SU-DHL-6 (cell line): ENCODE measurements around the gene ANKRD45.
"Not testable (repeated sequence)": the region's sequence is repeated elsewhere in the genome, so short reads cannot be mapped to it uniquely, and the experiment has no call there.

ENCODE experiments used
- H2AFZ ChIP-seq: fragments of 200-600 bp; sonication (generic); 2 replicates; pipeline ENCODE4 v1.6.1; 2014; ENCODE audit warnings: low read depth, mild to moderate bottlenecking, moderate library complexity, mixed read lengths, antibody characterized with exemption, low read length; ENCODE audit not compliant: severe bottlenecking
- H3F3A ChIP-seq: fragments of 200-600 bp; shearing (Covaris generic); 2 replicates; pipeline ENCODE4 v1.6.0; 2016; ENCODE audit warnings: antibody characterized with exemption, mild to moderate bottlenecking; ENCODE audit not compliant: insufficient read depth
- H3K27ac ChIP-seq: fragments of 200-600 bp; sonication (generic); 2 replicates; pipeline ENCODE4 v1.5.1; 2016; ENCODE audit warnings: low read depth, mild to moderate bottlenecking, low read length, moderate library complexity, mixed read lengths
- H3K27me3 ChIP-seq: fragments of 200-600 bp; sonication (generic), shearing (Covaris generic); 2 replicates; pipeline ENCODE4 v1.6.0; 2014; ENCODE audit warnings: mild to moderate bottlenecking, low read length
- H3K36me3 ChIP-seq: fragments of 200-600 bp; sonication (generic); 2 replicates; pipeline ENCODE4 v1.6.1; 2014; ENCODE audit warnings: mild to moderate bottlenecking, low read length, mixed read lengths
- H3K4me2 ChIP-seq: fragments of 300-600, 200-600 bp; shearing (Covaris generic), sonication (generic); 2 replicates; pipeline ENCODE4 v1.6.0; 2014; ENCODE audit warnings: low read length, low read depth, mild to moderate bottlenecking; ENCODE audit not compliant: poor library complexity, severe bottlenecking
- H3K4me3 ChIP-seq: fragments of 200-600 bp; sonication (generic); 2 replicates; pipeline ENCODE4 v1.5.1; 2014; ENCODE audit warnings: antibody characterized with exemption, low read length, mild to moderate bottlenecking, mixed read lengths; ENCODE audit not compliant: insufficient read depth, poor library complexity, severe bottlenecking
- H3K79me2 ChIP-seq: fragments of 200-600 bp; sonication (generic); 2 replicates; pipeline ENCODE4 v1.6.1; 2014; ENCODE audit warnings: mild to moderate bottlenecking, low read length, moderate library complexity; ENCODE audit not compliant: insufficient read depth
- H3K9ac ChIP-seq: fragments of 200-600 bp; sonication (generic); 2 replicates; pipeline ENCODE4 v1.7.0; 2014; ENCODE audit warnings: mild to moderate bottlenecking, low read length
- H3K9me2 ChIP-seq: fragments of 200-600 bp; sonication (generic); replicated peaks from 2 replicates; pipeline ENCODE4 v1.6.1; 2014; ENCODE audit warnings: low read length; ENCODE audit not compliant: insufficient read depth
- H3K9me3 ChIP-seq: fragments of 200-600 bp; sonication (generic); 2 replicates; pipeline ENCODE4 v1.6.1; 2014; ENCODE audit warnings: low read length, mixed read lengths; ENCODE audit not compliant: insufficient read depth
- H4K20me1 ChIP-seq: fragments of 200-600 bp; sonication (generic); 2 replicates; pipeline ENCODE4 v1.6.1; 2014; ENCODE audit warnings: low read depth, mild to moderate bottlenecking, antibody characterized with exemption, low read length, moderate library complexity, mixed read lengths
- CTCF ChIP-seq: fragments of 200-600 bp; sonication (generic); IDR thresholded peaks from one replicate; pipeline ENCODE4 v1.5.1; 2017; ENCODE audit warnings: antibody characterized with exemption, mild to moderate bottlenecking, low read length, moderate library complexity; ENCODE audit not compliant: insufficient read depth, poor library complexity, severe bottlenecking
- EZH2phosphoT487 ChIP-seq: fragments of 200-600 bp; sonication (generic), shearing (Covaris generic); conservative IDR thresholded peaks from 2 replicates; pipeline ENCODE4 v1.6.1; 2018; ENCODE audit warnings: mild to moderate bottlenecking, antibody characterized with exemption, low read length, moderate library complexity, mixed read lengths

The ANKRD45 gene

GRCh38 chr1:173596097-173596825 is 73.4 kb downstream of the ANKRD45 start:
- Histone ChIP-seq H3K9ac (no peak overlapping the region), H2AFZ (no peak overlapping the region), H3K4me2 (no peak overlapping the region), H3K9me2 (no peaks in the 10 kb centered on the region), H3F3A (no peaks in the 10 kb centered on the region), H3K27ac (no peak overlapping the region), H3K36me3 (no peaks in the 10 kb centered on the region), H3K9me3 (no peaks in the 10 kb centered on the region), H4K20me1 (no peaks in the 10 kb centered on the region), H3K79me2 (no peaks in the 10 kb centered on the region), H3K27me3 (no peaks in the 10 kb centered on the region), H3K4me3 (no peak overlapping the region)
- TF ChIP-seq EZH2phosphoT487 (no peak), CTCF (no peak)

DNA sequence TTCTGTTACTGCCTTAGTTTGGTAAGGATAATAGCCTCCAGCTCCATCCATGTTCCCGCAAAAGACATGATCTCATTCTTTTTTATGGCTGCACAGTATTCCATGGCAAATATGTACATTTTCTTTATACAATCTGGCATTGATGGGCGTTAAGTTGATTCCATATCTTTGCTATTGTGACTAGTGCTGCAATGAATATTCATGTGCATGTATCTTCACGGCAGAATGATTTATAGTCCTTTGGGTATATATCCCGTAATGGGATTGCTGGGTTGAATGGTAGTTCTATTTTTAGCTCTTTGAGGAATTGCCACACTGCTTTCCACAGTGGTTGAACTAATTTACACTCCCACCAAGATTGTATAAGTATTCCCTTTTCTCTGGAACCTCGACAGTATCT is 78.5 kb downstream of the ANKRD45 start:
- H3K9ac ChIP-seq, H3K4me3 ChIP-seq, H3K36me3 ChIP-seq, H4K20me1 ChIP-seq, H3K9me2 ChIP-seq, H2AFZ ChIP-seq, H3K27me3 ChIP-seq, H3K4me2 ChIP-seq, H3K27ac ChIP-seq, H3K9me3 ChIP-seq, H3F3A ChIP-seq, H3K79me2 ChIP-seq: not testable (repeated sequence)

GRCh38 chr1:173590557-173590956 is 79.1 kb downstream of the ANKRD45 start:
- Histone ChIP-seq H3K9me3 (no peaks in the 10 kb centered on the region), H3K27ac (no peak overlapping the region), H3K4me3 (no peak overlapping the region), H3K4me2 (no peak overlapping the region), H3K36me3 (no peaks in the 10 kb centered on the region), H3K9me2 (no peaks in the 10 kb centered on the region), H3K79me2 (no peaks in the 10 kb centered on the region), H3F3A (no peaks in the 10 kb centered on the region), H2AFZ (no peak overlapping the region), H3K27me3 (no peaks in the 10 kb centered on the region), H4K20me1 (no peaks in the 10 kb centered on the region), H3K9ac (no peak overlapping the region)
- TF ChIP-seq CTCF = no peak
- no peak for TF ChIP-seq EZH2phosphoT487

- no peak overlapping the region for H2AFZ ChIP-seq
These were observed 88.1 kb downstream of the ANKRD45 start for GRCh38 chr1:173581383-173582079.

More at GRCh38 chr1:173581383-173582079, 88.1 kb downstream of the ANKRD45 start:
- TF ChIP-seq EZH2phosphoT487 = no peak
- no peaks in the 10 kb centered on the region for H3K9me3 ChIP-seq
- H3K9ac ChIP-seq = no peak overlapping the region
- no peaks in the 10 kb centered on the region for H3K36me3 ChIP-seq
- H3F3A ChIP-seq = no peaks in the 10 kb centered on the region
- no peak overlapping the region for H3K4me3 ChIP-seq
- no peaks in the 10 kb centered on the region for H3K27me3 ChIP-seq
- H3K27ac ChIP-seq = no peak overlapping the region
- H3K79me2 ChIP-seq = no peaks in the 10 kb centered on the region
- H4K20me1 ChIP-seq = no peaks in the 10 kb centered on the region
- no peaks in the 10 kb centered on the region for H3K9me2 ChIP-seq
- no peak overlapping the region for H3K4me2 ChIP-seq
